ENCODE results near the gene EFCAB9.

DNA sequence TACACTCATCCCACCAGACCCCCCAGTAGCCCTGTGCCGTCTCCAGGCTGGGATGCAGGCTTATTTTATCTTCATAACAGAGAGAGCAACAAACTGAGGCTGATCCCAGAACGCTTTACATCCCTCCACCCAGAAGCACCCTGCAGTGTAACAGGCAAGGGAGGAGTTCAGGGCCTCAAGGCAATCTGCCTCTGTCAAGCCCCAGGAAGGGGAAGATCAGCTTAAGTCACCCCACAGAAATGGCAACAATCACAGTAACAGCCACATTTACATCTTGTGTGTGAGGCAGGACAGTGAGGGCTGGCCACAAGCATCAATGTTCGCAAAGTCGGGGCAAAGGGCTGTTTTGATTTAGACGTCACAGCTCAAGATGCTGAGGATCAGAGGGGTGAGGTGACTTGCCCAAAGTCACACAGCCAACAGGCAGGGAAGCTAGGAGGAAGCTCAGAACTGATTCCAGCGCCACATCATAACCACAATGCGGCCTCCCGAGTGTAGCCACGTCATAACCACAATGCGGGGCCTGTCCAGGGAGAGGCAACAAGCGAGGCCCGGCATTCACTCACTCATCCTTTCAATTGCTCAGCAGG, 20.3 kb upstream of the EFCAB9 start:
- no peak for TF ChIP-seq TAF1 (CRISPR knock-in tag; IDR thresholded peaks at IDR 0.05)
- TF ChIP-seq RFX5 (IDR thresholded peaks at IDR 0.05; ENCODE audit: low read depth, low read length): no peak
- TF ChIP-seq, protein P1, sequence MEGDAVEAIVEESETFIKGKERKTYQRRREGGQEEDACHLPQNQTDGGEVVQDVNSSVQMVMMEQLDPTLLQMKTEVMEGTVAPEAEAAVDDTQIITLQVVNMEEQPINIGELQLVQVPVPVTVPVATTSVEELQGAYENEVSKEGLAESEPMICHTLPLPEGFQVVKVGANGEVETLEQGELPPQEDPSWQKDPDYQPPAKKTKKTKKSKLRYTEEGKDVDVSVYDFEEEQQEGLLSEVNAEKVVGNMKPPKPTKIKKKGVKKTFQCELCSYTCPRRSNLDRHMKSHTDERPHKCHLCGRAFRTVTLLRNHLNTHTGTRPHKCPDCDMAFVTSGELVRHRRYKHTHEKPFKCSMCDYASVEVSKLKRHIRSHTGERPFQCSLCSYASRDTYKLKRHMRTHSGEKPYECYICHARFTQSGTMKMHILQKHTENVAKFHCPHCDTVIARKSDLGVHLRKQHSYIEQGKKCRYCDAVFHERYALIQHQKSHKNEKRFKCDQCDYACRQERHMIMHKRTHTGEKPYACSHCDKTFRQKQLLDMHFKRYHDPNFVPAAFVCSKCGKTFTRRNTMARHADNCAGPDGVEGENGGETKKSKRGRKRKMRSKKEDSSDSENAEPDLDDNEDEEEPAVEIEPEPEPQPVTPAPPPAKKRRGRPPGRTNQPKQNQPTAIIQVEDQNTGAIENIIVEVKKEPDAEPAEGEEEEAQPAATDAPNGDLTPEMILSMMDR (CRISPR knock-in tag; IDR thresholded peaks at IDR 0.05): no peak
- no peak for TF ChIP-seq ZNF207 (IDR thresholded peaks at IDR 0.05; ENCODE audit: borderline replicate concordance)
- TF ChIP-seq MIER2 (CRISPR knock-in tag; IDR thresholded peaks at IDR 0.05): no peak
- TF ChIP-seq ZNF747 (CRISPR knock-in tag; IDR thresholded peaks at IDR 0.05; ENCODE audit: borderline replicate concordance): no peak
- TF ChIP-seq ZNF678 (CRISPR knock-in tag; IDR thresholded peaks at IDR 0.05): no peak
- TF ChIP-seq ZBTB3 (CRISPR knock-in tag; IDR thresholded peaks at IDR 0.05; ENCODE audit: borderline replicate concordance, low read depth): no peak
- TF ChIP-seq CC2D1A (CRISPR knock-in tag; IDR thresholded peaks at IDR 0.05): no peak
- no peak for TF ChIP-seq ELF4 (CRISPR knock-in tag; IDR thresholded peaks at IDR 0.05; ENCODE audit: borderline replicate concordance)
- TF ChIP-seq EP300 (IDR thresholded peaks at IDR 0.05; ENCODE audit: low read depth in 2 of 2, low read length in 2 of 2): no peak
- TF ChIP-seq EP300 (CRISPR knock-in tag; IDR thresholded peaks at IDR 0.05; ENCODE audit: borderline replicate concordance): no peak
- TF ChIP-seq JUNB (CRISPR knock-in tag; IDR thresholded peaks at IDR 0.05; ENCODE audit: borderline replicate concordance): no peak
- TF ChIP-seq, protein P2, sequence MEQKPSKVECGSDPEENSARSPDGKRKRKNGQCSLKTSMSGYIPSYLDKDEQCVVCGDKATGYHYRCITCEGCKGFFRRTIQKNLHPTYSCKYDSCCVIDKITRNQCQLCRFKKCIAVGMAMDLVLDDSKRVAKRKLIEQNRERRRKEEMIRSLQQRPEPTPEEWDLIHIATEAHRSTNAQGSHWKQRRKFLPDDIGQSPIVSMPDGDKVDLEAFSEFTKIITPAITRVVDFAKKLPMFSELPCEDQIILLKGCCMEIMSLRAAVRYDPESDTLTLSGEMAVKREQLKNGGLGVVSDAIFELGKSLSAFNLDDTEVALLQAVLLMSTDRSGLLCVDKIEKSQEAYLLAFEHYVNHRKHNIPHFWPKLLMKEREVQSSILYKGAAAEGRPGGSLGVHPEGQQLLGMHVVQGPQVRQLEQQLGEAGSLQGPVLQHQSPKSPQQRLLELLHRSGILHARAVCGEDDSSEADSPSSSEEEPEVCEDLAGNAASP (CRISPR knock-in tag; IDR thresholded peaks at IDR 0.05; ENCODE audit: borderline replicate concordance): no peak
- TF ChIP-seq ZFP82 (CRISPR knock-in tag; IDR thresholded peaks at IDR 0.05; ENCODE audit: borderline replicate concordance): no peak
